HG03039 (cell line): ENCODE results near the gene MIER1.

ENCODE experiments used
- ATAC-seq: cut with Tn5 transposase; IDR thresholded peaks from one replicate; pipeline ENCODE4 v1.9.1; 2021; ENCODE audit warnings: mild to moderate bottlenecking, moderate library complexity; ENCODE audit not compliant: unreplicated experiment

The MIER1 gene

GRCh38 chr1:66996018-66996682 lies 71.4 kb downstream of the MIER1 start:
- no peak for ATAC-seq

DNA sequence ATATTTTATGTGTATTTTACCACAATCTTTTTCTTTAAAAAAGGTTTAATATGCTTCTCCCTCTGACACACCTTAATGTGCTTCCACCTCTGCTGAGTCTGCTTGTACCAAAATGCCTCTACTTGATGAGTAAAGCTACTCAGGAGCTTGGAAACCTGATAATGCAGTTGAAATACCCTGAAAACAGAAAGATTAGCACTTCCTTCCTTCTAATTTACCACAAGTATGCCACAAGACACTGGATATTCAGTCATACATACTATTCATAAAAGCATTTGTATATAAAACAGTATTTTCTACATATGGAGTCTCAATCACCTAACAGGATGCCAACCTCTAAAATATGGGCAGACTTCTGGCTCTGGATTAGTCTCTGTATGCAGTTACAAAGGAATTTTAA lies 74.2 kb downstream of the MIER1 start:
- ATAC-seq: no peak

- ATAC-seq: no peak
Measured at GRCh38 chr1:66999640-67000400, 75.0 kb downstream of the MIER1 start.

GRCh38 chr1:67001682-67002425 lies 77.1 kb downstream of the MIER1 start:
- ATAC-seq: no peak

GRCh38 chr1:67004176-67004575 lies 79.4 kb downstream of the MIER1 start:
- ATAC-seq: no peak

- no peak for ATAC-seq
Measured at GRCh38 chr1:67005068-67005467, 80.3 kb downstream of the MIER1 start.

DNA sequence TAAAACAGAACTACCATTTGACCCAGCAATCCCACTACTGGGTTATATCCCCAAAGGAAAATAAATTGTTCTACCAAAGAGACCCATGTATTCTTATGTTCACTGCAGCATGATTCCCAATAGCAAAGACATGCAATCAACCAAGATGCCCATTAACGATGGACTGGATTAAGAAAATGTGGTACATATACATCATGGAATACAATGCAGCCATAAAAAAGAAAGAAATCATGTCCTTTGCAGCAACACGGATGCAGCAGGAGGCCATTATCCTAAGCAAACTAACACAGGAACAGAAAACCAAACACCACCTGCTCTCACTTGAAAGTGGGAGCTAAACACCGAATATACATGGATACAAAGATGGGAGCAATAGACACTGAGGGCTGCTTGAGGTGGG lies 85.0 kb downstream of the MIER1 start:
- ATAC-seq: no peak

DNA sequence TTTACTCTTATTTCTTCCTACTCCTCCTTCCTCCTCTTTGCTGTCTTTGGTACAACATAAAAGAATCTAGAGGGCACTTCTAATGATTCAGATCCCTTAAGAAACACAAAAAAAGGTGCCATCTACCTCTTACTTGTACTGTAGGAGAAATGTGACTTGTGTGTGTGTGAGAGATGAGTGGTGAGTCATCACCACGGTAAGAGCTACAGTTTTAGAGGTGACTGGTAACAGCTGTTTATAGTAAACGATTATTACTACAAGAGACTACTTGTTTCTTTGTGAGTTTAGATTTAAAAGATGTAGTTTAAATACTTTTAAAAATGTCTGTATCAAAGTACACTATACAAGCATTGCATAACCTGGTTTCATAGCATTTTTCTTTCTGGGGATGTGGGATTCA lies 88.8 kb downstream of the MIER1 start:
- ATAC-seq: no peak

- no peak for ATAC-seq
Measured at GRCh38 chr1:67018574-67018973, 93.8 kb downstream of the MIER1 start.

- ATAC-seq: no peak
Measured at GRCh38 chr1:67019121-67019520, 94.3 kb downstream of the MIER1 start.

- ATAC-seq: no peak
Measured at GRCh38 chr1:67019600-67020136, 94.9 kb downstream of the MIER1 start.

DNA sequence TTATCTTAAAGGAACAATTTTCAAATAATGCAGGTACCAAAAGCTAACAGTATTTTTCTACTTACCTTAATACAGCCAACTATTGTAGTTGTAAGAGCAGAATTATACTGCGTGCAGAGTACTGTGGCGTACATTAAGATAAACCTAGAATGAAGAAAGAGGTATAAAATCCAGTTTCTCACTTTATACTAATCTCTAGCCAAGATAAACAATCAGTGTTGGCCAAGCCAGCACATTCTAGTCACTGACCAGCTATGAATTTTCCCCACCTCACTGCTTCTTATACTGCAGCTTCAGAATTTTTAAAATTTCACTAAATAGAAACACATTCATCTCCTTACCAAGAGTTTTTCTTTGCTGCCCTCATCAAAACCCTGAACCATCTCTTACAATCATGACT lies 95.5 kb downstream of the MIER1 start:
- no peak for ATAC-seq

DNA sequence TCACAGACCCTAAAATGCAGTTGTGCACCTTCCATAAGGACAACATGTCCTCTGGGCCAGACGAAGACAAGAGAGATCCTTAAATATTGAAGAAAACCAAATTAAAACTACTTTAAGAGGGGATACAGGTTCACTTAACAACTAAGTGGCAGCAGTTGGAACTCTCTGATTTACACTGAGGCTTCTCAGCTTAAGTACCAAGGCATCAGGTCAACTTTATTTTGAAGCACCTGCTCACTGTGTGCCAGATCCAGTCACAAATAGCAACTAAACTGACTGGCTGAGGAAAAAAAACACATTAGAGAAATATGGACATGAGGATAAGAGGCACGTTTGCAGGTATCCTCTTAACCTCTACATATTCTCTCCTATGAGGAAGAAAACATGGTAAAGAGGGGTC lies 96.0 kb downstream of the MIER1 start:
- no peak for ATAC-seq

DNA sequence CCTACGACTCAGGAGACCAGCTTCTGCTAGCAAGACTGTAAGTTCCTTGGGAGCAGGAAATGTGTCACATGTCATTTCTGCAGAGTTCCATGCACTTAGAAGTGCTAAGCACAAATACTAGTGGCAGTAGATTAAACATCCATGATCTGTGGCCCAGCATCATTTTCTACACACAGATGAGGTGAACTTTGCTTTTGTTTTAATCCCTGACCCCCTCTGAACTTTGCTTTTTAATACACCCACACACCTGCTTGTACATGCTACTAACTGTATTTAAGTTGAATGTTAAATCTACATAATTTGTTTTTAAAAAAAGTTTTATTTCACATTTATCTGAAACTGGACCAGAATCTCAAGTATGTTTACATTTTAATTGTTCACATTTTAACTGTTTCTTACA lies 104.7 kb downstream of the MIER1 start:
- no peak for ATAC-seq

- ATAC-seq: no peak
Measured at GRCh38 chr1:67031121-67031858, 106.5 kb downstream of the MIER1 start.

- no peak for ATAC-seq
Measured at GRCh38 chr1:67031859-67032247, 107.1 kb downstream of the MIER1 start.
